HG03280 (cell line): ENCODE data around the gene KITLG.
"Not testable (repeated sequence)": the region's sequence is repeated elsewhere in the genome, so short reads cannot be mapped to it uniquely, and the experiment has no call there.

Experiments used
- ATAC-seq: cut with Tn5 transposase; IDR thresholded peaks from one replicate; pipeline ENCODE4 v1.9.1; 2021; ENCODE audit warnings: mild to moderate bottlenecking, moderate library complexity; ENCODE audit not compliant: unreplicated experiment

KITLG gene

GRCh38 chr12:88496429-88496828 lies 83.8 kb downstream of the KITLG start:
- ATAC-seq = no peak

GRCh38 chr12:88495031-88495430 lies 85.2 kb downstream of the KITLG start:
- no peak for ATAC-seq

GRCh38 chr12:88494520-88494919 lies 85.8 kb downstream of the KITLG start:
- no peak for ATAC-seq

- no peak for ATAC-seq
Measured at GRCh38 chr12:88493636-88494035, 86.6 kb downstream of the KITLG start.

- ATAC-seq = no peak
Measured at GRCh38 chr12:88490425-88490824, 89.8 kb downstream of the KITLG start.

- ATAC-seq = no peak
Measured at GRCh38 chr12:88472775-88473174, 107.5 kb downstream of the KITLG start.

- no peak for ATAC-seq
Measured at GRCh38 chr12:88472248-88472647, 108.0 kb downstream of the KITLG start.

- ATAC-seq = no peak
Measured at GRCh38 chr12:88471331-88472045, 108.8 kb downstream of the KITLG start.

GRCh38 chr12:88469154-88469553 lies 111.1 kb downstream of the KITLG start:
- no peak for ATAC-seq

GRCh38 chr12:88468581-88468980 lies 111.7 kb downstream of the KITLG start:
- no peak for ATAC-seq

GRCh38 chr12:88466708-88467107 lies 113.6 kb downstream of the KITLG start:
- ATAC-seq = not testable (repeated sequence)

GRCh38 chr12:88458327-88458726 lies 121.9 kb downstream of the KITLG start:
- no peak for ATAC-seq

GRCh38 chr12:88453323-88453722 lies 126.9 kb downstream of the KITLG start:
- no peak for ATAC-seq

GRCh38 chr12:88451205-88451604 lies 129.1 kb downstream of the KITLG start:
- ATAC-seq = no peak

GRCh38 chr12:88450136-88450535 lies 130.1 kb downstream of the KITLG start:
- ATAC-seq = no peak

- no peak for ATAC-seq
Measured at GRCh38 chr12:88448337-88448915, 131.8 kb downstream of the KITLG start.

GRCh38 chr12:88445705-88446394 lies 134.4 kb downstream of the KITLG start:
- no peak for ATAC-seq

GRCh38 chr12:88444481-88444880 lies 135.8 kb downstream of the KITLG start:
- ATAC-seq = no peak
